GM12873 (cell line): ENCODE measurements around the gene IFIT1B.

ENCODE experiments used
- TF ChIP-seq, protein P1 (sequence below): IDR thresholded peaks from 2 replicates; pipeline ENCODE4 v1.5.1; 2012; ENCODE audit warnings: low read depth, mild to moderate bottlenecking, moderate library complexity, low read length, control low read depth; ENCODE audit not compliant: insufficient read depth; ENCODE audit errors: missing control alignments

IFIT1B gene

DNA sequence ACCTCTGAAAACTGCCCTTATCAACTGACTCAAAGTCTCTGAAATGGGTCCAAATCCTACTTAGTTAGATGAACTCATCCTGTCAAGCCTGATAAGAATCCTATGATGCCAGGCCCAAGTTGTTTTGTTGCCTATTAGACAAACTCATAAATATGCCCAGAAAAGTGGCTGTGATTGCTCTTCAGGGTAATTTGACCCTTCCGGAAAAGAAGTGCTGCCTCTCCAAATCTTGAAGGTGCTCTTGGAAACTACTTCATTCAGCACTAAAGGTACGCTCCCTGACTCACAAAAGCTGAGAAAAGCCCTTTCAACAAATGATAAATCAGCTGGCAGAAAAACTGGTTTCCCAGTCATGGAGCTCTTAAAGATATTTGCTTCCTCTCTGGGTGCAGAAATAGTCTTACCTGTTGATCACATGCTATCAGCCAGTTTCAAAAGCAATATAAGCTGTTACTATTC, 43.2 kb downstream of the IFIT1B start:
- TF ChIP-seq, protein P1, sequence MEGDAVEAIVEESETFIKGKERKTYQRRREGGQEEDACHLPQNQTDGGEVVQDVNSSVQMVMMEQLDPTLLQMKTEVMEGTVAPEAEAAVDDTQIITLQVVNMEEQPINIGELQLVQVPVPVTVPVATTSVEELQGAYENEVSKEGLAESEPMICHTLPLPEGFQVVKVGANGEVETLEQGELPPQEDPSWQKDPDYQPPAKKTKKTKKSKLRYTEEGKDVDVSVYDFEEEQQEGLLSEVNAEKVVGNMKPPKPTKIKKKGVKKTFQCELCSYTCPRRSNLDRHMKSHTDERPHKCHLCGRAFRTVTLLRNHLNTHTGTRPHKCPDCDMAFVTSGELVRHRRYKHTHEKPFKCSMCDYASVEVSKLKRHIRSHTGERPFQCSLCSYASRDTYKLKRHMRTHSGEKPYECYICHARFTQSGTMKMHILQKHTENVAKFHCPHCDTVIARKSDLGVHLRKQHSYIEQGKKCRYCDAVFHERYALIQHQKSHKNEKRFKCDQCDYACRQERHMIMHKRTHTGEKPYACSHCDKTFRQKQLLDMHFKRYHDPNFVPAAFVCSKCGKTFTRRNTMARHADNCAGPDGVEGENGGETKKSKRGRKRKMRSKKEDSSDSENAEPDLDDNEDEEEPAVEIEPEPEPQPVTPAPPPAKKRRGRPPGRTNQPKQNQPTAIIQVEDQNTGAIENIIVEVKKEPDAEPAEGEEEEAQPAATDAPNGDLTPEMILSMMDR = no peak

DNA sequence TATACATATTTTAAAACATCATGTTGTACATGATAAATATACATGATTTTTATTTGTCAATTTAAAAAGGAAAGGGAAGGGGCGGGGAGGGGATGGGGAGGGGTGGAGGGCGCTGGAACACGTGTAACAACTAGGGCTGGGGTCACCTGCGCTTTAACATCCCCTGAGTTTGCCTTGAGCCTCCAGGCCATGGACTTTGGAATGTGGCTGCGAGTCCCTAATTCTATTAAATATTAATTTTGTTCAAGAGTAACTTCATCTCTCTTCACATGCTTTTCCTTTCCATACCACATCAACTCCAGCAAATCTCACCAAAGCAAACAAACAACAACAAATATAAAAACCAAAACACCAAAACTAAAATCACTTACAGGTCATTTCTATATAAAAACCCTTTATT, 47.1 kb downstream of the IFIT1B start:
- TF ChIP-seq, protein P1 = no peak

DNA sequence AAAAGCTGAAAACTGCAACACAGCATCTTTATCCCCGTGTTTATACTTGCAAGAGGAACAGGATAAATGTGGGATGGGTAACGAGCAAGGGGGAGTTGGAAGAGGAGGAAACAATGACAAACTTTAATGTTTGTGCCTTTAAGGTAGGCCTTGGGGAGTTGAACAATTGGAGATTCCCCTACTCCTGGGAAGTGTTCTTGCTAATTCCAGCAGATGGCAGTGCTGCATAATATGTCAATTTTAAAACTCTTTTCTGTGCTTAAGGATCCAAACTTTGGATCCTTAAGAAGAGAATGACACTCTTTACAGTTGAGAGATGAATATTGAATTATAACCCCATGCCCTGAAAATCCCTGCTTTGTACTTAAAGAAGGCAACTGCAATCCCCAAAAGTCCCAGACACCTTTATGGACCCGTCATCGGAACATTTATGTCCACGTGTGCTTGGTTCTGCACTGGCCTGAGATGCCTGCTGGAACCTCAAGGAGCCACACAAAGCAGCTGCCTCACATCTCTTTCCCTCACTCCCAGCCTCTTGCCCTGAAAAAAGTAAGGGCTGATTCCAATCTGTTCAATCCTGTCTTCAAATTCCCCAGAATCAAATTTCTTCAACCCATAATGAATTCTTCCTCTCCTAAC, 48.5 kb downstream of the IFIT1B start:
- TF ChIP-seq, protein P1 = peak; percentile 77

DNA sequence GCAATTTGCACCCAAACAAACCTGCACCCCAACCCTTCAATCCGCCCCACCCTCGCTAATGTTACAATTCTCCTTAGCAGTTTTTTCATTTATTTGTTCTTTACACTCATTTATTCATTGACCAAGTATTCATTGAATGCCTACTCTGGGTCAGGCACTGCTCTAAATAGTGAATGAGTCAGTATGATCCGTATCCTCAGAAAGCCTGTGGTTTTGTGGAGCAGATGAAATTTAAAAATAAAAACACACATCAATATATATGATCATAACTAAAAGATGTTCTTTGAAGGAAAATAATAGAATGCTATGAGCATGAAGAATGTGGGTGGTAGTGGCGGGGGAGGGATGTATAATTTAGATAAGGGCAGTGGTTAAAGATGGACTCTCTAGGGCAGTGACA, 49.8 kb downstream of the IFIT1B start:
- TF ChIP-seq, protein P1 = no peak

DNA sequence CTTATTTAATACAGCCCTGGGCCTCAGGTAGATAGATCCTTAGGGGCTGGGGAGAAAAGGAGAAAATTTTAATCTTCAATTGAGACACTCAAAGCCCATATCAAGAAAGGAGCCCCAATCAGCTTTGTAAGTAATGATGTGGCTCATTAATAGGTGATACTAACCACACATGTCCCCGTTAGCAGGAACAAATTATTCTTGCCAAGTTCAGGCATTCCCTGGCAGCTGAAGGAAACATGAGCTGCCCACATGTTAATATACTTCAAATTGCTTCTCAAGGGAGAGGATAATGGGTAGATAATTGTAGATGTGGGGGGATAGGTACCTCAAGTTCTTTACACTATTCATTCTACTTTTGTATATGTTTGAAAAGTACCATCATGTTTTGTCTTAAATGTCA, 51.0 kb downstream of the IFIT1B start:
- TF ChIP-seq, protein P1 = no peak

DNA sequence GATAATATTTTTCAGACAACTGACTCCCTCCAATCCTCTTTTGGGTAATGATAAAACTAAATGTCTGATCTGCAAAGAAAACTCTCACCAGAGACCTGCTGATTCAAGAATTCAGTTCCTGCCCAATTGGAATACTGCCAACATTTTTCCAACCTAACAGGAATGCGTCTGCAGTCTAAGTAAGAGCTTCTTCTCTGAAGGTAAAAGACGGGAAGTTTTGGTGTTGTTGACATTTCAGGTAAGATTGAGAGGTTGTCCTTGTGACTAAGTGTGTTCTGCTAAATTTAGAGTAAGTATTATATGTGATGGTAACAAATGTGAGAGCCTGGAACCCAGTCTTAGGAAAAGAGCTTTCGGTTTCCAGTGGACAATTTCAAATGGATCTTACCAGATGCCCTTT, 54.1 kb downstream of the IFIT1B start:
- TF ChIP-seq, protein P1 = no peak
